ENCODE results near the gene COG5.

DNA sequence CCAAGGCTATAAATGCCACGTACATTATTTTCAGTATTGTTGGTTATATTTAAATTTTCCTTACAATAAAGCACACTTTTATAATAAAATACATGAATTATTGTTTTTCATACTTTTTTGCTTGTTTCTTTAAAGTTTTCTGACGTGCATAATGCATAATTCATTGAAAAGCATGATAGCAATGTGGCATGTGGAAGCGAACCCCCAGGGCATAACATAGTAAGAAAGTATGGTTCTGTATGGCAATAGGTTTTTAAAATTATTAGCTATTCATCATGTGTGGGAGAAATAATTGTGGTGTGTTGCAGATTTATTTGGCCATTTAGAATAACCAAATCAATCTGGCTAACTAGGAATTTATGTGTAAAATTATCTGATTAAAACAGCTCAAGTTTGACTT, 402.3 kb downstream of the COG5 start:
- TF ChIP-seq TEAD4 (IDR thresholded peaks at IDR 0.05; ENCODE audit: borderline replicate concordance, insufficient read depth) (no peak), FOXJ3 (CRISPR knock-in tag; IDR thresholded peaks at IDR 0.05) (no peak), SIN3A (IDR thresholded peaks at IDR 0.05; ENCODE audit: borderline replicate concordance, low read depth, low read length) (no peak), RCOR1 (IDR thresholded peaks at IDR 0.05; ENCODE audit: low read length) (no peak), NFIC (IDR thresholded peaks at IDR 0.05; ENCODE audit: borderline replicate concordance) (no peak), POLR2AphosphoS5 (IDR thresholded peaks at IDR 0.05; ENCODE audit: low read depth, low read length) (no peak), EZH2phosphoT487 (IDR thresholded peaks at IDR 0.05; ENCODE audit: borderline replicate concordance, low read depth) (no peak), YY1 (IDR thresholded peaks at IDR 0.05; ENCODE audit: low read depth) (no peak), JUND (IDR thresholded peaks at IDR 0.05) (no peak), FOSL2 (IDR thresholded peaks at IDR 0.05; ENCODE audit: borderline replicate concordance, low read depth) (no peak)
- TF ChIP-seq, protein P1, sequence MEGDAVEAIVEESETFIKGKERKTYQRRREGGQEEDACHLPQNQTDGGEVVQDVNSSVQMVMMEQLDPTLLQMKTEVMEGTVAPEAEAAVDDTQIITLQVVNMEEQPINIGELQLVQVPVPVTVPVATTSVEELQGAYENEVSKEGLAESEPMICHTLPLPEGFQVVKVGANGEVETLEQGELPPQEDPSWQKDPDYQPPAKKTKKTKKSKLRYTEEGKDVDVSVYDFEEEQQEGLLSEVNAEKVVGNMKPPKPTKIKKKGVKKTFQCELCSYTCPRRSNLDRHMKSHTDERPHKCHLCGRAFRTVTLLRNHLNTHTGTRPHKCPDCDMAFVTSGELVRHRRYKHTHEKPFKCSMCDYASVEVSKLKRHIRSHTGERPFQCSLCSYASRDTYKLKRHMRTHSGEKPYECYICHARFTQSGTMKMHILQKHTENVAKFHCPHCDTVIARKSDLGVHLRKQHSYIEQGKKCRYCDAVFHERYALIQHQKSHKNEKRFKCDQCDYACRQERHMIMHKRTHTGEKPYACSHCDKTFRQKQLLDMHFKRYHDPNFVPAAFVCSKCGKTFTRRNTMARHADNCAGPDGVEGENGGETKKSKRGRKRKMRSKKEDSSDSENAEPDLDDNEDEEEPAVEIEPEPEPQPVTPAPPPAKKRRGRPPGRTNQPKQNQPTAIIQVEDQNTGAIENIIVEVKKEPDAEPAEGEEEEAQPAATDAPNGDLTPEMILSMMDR (IDR thresholded peaks at IDR 0.05) = no peak
- TF ChIP-seq, protein P2, sequence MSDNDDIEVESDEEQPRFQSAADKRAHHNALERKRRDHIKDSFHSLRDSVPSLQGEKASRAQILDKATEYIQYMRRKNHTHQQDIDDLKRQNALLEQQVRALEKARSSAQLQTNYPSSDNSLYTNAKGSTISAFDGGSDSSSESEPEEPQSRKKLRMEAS (IDR thresholded peaks at IDR 0.05; ENCODE audit: low read depth) = no peak
- TF ChIP-seq, protein P3, sequence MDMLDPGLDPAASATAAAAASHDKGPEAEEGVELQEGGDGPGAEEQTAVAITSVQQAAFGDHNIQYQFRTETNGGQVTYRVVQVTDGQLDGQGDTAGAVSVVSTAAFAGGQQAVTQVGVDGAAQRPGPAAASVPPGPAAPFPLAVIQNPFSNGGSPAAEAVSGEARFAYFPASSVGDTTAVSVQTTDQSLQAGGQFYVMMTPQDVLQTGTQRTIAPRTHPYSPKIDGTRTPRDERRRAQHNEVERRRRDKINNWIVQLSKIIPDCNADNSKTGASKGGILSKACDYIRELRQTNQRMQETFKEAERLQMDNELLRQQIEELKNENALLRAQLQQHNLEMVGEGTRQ (IDR thresholded peaks at IDR 0.05; ENCODE audit: borderline replicate concordance, low read depth, low read length) = no peak

Measured in SK-N-SH (cell line).